Measurements from ENCODE around the gene TTC39C. TPM values are rescaled to one million over a fixed set of nuclear protein-coding genes. Genes with fewer than 3 reads are reported as not detected.

The TTC39C gene
- total and polyA plus RNA-seq, 2 donors (not counting 3 experiments of a cell fraction or from before 2014, with no cell fraction given) = 0.61 to 6.2 TPM

DNA sequence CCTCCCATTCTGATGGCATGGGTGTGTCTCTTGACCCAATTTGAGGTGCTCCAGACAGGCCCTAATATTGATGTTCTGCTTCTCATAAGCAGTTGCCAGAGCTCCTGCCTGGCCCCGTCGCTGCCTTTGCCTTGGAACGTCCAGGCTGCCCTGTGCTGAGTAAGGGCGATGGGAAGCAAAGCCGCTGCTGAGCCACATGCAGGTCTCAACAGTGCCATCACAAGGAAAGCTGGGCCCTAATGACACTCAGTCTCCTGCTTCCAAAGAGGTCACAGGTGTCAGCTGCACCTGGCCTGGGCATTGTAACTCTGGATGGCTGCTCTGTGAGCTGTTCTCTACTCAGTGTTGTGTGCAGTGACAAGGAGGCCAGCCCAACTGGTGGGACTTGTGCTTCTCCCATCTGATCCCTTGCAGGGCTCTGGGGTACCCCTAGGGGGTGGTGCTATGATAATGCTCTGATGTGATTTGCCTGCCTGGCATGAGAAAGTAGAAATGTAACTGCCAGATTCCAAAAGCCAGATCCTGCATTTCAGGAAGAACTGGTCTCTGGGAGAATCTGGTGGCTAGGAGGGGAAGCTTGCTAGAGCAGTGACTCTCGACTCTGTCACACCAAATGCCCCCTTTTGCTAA, 8.7 kb downstream of the TTC39C start:
- CTCF ChIA-PET = no interaction called here
- TF ChIP-seq JUN (IDR thresholded peaks at IDR 0.05; ENCODE audit: borderline replicate concordance, insufficient read depth, insufficient read length, low read depth) = no peak
- TF ChIP-seq EZH2 (IDR thresholded peaks at IDR 0.05; ENCODE audit: borderline replicate concordance, low read depth, low read length, severe bottlenecking) = no peak
- no peak for TF ChIP-seq CTCF (IDR thresholded peaks at IDR 0.05; ENCODE audit: extremely low read depth in 1 of 2, insufficient read depth in 1 of 2, low read depth in 1 of 2, low read length in 2 of 2)
- TF ChIP-seq POLR2AphosphoS5 (IDR thresholded peaks at IDR 0.05; ENCODE audit: insufficient read depth, low read depth, low read length) = no peak
- no peak for TF ChIP-seq GATA2 (IDR thresholded peaks at IDR 0.05; ENCODE audit: insufficient read depth, insufficient read length, low read depth, low read length)
- TF ChIP-seq FOS (IDR thresholded peaks at IDR 0.05; ENCODE audit: borderline replicate concordance, insufficient read depth, low read length) = no peak
- no peak for TF ChIP-seq POLR2A (IDR thresholded peaks at IDR 0.05; ENCODE audit: low read depth, low read length)
- TF ChIP-seq, protein P1, sequence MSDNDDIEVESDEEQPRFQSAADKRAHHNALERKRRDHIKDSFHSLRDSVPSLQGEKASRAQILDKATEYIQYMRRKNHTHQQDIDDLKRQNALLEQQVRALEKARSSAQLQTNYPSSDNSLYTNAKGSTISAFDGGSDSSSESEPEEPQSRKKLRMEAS (IDR thresholded peaks at IDR 0.05; ENCODE audit: insufficient read depth, insufficient read length) = no peak
- TF ChIP-seq MYC (IDR thresholded peaks at IDR 0.05; ENCODE audit: low read depth, low read length) = no peak
- no peaks in the 10 kb centered on the region for H4K20me1 ChIP-seq (replicated peaks; ENCODE audit: control insufficient read depth, extremely low read depth, insufficient read depth, low read length)

More for the DNA sequence above, 8.7 kb downstream of the TTC39C start:
- DNase-seq (ENCODE audit: low read depth, low spot score) (no peak), FAIRE-seq (no peak)
- Histone ChIP-seq H3K9ac (replicated peaks; ENCODE audit: extremely low read depth, insufficient read depth, low read length) (no peak overlapping the region), H3K4me1 (ENCODE audit: control insufficient read depth, extremely low read depth, insufficient read depth, low read length) (no peaks in the 10 kb centered on the region), H3K27ac (ENCODE audit: insufficient read depth, low read depth, low read length) (no peak overlapping the region), H3K9me1 (replicated peaks; ENCODE audit: control insufficient read depth, extremely low read depth, insufficient read depth, low read length) (no peaks in the 10 kb centered on the region), H3K36me3 (ENCODE audit: control insufficient read depth in 2 of 2, extremely low read depth in 1 of 2, insufficient read depth in 2 of 2, low read length in 2 of 2) (no peaks in the 10 kb centered on the region), H3K79me2 (ENCODE audit: control insufficient read depth, insufficient read depth, low read length) (no peaks in the 10 kb centered on the region), H3K9me3 (replicated peaks; ENCODE audit: control insufficient read depth, insufficient read depth, low read length) (no peaks in the 10 kb centered on the region), H2AFZ (ENCODE audit: low read depth, low read length) (no peak overlapping the region), H3K4me3 (replicated peaks in 1 of 3; ENCODE audit: insufficient read depth in 1 of 3, low read depth in 1 of 3, low read length in 3 of 3) (no peak overlapping the region), H3K27me3 (ENCODE audit: control insufficient read depth in 2 of 2, insufficient read depth in 2 of 2, low read length in 2 of 2) (no peaks in the 10 kb centered on the region), H3K4me2 (ENCODE audit: insufficient read depth, low read length) (no peak overlapping the region)
- BruUV-seq (replicated peaks) = no TSS peak
- dilution Hi-C loops (cut with MboI; ENCODE audit: extremely low pct_ligation_motif_present, low sequenced_read_pairs) = no loop called here
- POLR2A ChIA-PET = no interaction called here
- intact Hi-C loops (cut with micrococcal nuclease) = no loop called here
